HepG2 (cell line): ENCODE data around the gene ZNF74. TPM values are rescaled to one million over a fixed set of nuclear protein-coding genes. Genes with fewer than 3 reads are reported as not detected.
A peak's percentile ranks its signal among the peaks of the same experiment; 100 is the strongest.

Experiments used
- ATAC-seq: fragments of 200-7000 bp; cut with Tn5 transposase; 3 replicates; pipeline ENCODE4 v1.9.1; 2020; ENCODE audit warnings: mild to moderate bottlenecking, moderate library complexity
- BruUV-seq: library from RNA; stranded (reverse); fragments of 400-500 nt; replicated peaks from 2 replicates; lab custom pipeline; 2021; lab: Mats Ljungman, UMichigan
- CTCF ChIA-PET: fragments of 300-600 bp; formaldehyde crosslinking; extraction: SDS; loops from one replicate; lab custom pipeline; 2021; ENCODE audit warnings: low total read pairs, inconsistent platforms, low intra/inter-chr PET ratio; lab: Yijun Ruan, JAX
- POLR2A ChIA-PET: fragments of 350-600 bp; sonication (Branson Sonifier 250); formaldehyde crosslinking; loops from one replicate; lab custom pipeline; 2020; ENCODE audit warnings: antibody characterized with exemption, inconsistent platforms; lab: Yijun Ruan, JAX
- DNase-seq: peaks from one replicate; pipeline ENCODE4 v3.0.0-alpha.2; 2015; ENCODE audit warnings: low spot score
- FAIRE-seq: peaks from 3 replicates; lab custom pipeline; 2011; peaks lifted over from hg19 to GRCh38; lab: Jason Lieb, UNC
- H2AFZ ChIP-seq: one replicate; pipeline ENCODE4 v1.6.1; 2011; ENCODE audit warnings: low read length, inconsistent platforms
- H3K27ac ChIP-seq: fragments of 300-600 bp; 3 replicates; pipeline ENCODE4 v1.8.0; 2011; ENCODE audit warnings: mixed run types, mild to moderate bottlenecking, mixed read lengths, low read length, inconsistent platforms; ENCODE audit not compliant: insufficient read depth; ENCODE audit errors: extremely low read length
- H3K27me3 ChIP-seq, 2 experiments: fragments of 200-600 bp in 1 of 2; 2 replicates in 1 of 2; 3 replicates in 1 of 2; pipeline versions ENCODE4 v1.6.0 to v1.8.0; 2011; ENCODE audit warnings: low read length in 2 of 2, mild to moderate bottlenecking in 2 of 2, moderate library complexity in 2 of 2, inconsistent platforms in 1 of 2; ENCODE audit not compliant: insufficient read depth in 2 of 2, control insufficient read depth in 1 of 2
- H3K36me3 ChIP-seq, 2 experiments: fragments of 200-600 bp in 1 of 2; replicated peaks in 1 of 2; 2 replicates in 1 of 2; 3 replicates in 1 of 2; pipeline versions ENCODE4 v1.5.1 to v1.8.0; 2011; ENCODE audit warnings: low read length in 2 of 2, inconsistent platforms in 1 of 2; ENCODE audit not compliant: insufficient read depth in 2 of 2, control insufficient read depth in 1 of 2
- H3K4me1 ChIP-seq: 2 replicates; pipeline ENCODE4 v1.5.1; 2012; ENCODE audit warnings: low read length, inconsistent platforms; ENCODE audit not compliant: insufficient read depth
- H3K4me2 ChIP-seq: 2 replicates; pipeline ENCODE4 v1.6.0; 2011; ENCODE audit warnings: low read depth, low read length, inconsistent platforms
- H3K4me3 ChIP-seq, 3 experiments: fragments of 200-600 bp in 1 of 3; sonication (generic), shearing (Covaris generic) in 1 of 3; replicated peaks in 1 of 3; 2 replicates each; pipeline ENCODE4 v1.5.1; 2011 to 2016; ENCODE audit warnings: low read length in 3 of 3, inconsistent platforms in 2 of 3, low read depth in 2 of 3, mild to moderate bottlenecking in 2 of 3, control low read depth in 1 of 3, mixed read lengths in 1 of 3; ENCODE audit not compliant: insufficient read depth in 1 of 3
- H3K79me2 ChIP-seq: one replicate; pipeline ENCODE4 v1.6.1; 2011; ENCODE audit warnings: low read length, inconsistent platforms; ENCODE audit not compliant: insufficient read depth
- H3K9ac ChIP-seq: 2 replicates; pipeline ENCODE4 v1.6.0; 2011; ENCODE audit warnings: mild to moderate bottlenecking, low read depth, low read length, inconsistent platforms; ENCODE audit not compliant: insufficient read depth
- H3K9me3 ChIP-seq: 2 replicates; pipeline ENCODE4 v1.5.1; 2012; ENCODE audit warnings: mild to moderate bottlenecking, low read length
- H4K20me1 ChIP-seq: 2 replicates; pipeline ENCODE4 v1.6.0; 2011; ENCODE audit warnings: inconsistent platforms, mild to moderate bottlenecking, low read length, moderate library complexity; ENCODE audit not compliant: insufficient read depth
- ATF5 ChIP-seq: sonication (generic); formaldehyde crosslinking; IDR thresholded peaks from 2 replicates; pipeline ENCODE4 v1.4.0; 2020; ENCODE audit warnings: mild to moderate bottlenecking, low read depth, missing genetic modification reagents
- BHLHE40 ChIP-seq: IDR thresholded peaks from 2 replicates; pipeline ENCODE4 v1.6.1; 2011; ENCODE audit warnings: low read length, improper control_type of control experiment
- CEBPB ChIP-seq: IDR thresholded peaks from 2 replicates; pipeline ENCODE4 v1.6.1; 2011; ENCODE audit warnings: low read depth, low read length, improper control_type of control experiment, borderline replicate concordance
- IKZF1 ChIP-seq: fragments of 450-650 bp; IDR thresholded peaks from 2 replicates; pipeline ENCODE4 v1.7.1; 2016
- JUNB ChIP-seq: sonication (generic); formaldehyde crosslinking; IDR thresholded peaks from 2 replicates; pipeline ENCODE4 v1.8.0; 2022; ENCODE audit warnings: missing genetic modification reagents, mild to moderate bottlenecking, borderline replicate concordance
- PPARG ChIP-seq: conservative IDR thresholded peaks from 2 replicates; pipeline ENCODE4 v1.6.1; 2016; ENCODE audit warnings: missing biosample characterization, missing genetic modification reagents
- PTBP1 ChIP-seq: fragments of 200-400 bp; formaldehyde crosslinking; IDR thresholded peaks from 2 replicates; pipeline ENCODE4 v1.6.1; 2018; ENCODE audit warnings: low read length, low read depth; ENCODE audit not compliant: poor library complexity, severe bottlenecking
- ZBTB38 ChIP-seq: sonication (generic); formaldehyde crosslinking; IDR thresholded peaks from 2 replicates; pipeline ENCODE4 v1.5.1; 2020; ENCODE audit warnings: mild to moderate bottlenecking, missing genetic modification reagents
- ZBTB4 ChIP-seq: sonication (generic); formaldehyde crosslinking; IDR thresholded peaks from 2 replicates; pipeline ENCODE4 v1.4.0; 2020; ENCODE audit warnings: missing genetic modification reagents, mild to moderate bottlenecking, borderline replicate concordance
- ZNF460 ChIP-seq: sonication (generic); formaldehyde crosslinking; IDR thresholded peaks from 2 replicates; pipeline ENCODE4 v1.5.1; 2020; ENCODE audit warnings: missing genetic modification reagents, mild to moderate bottlenecking, borderline replicate concordance
- ZNF687 ChIP-seq: sonication (generic); formaldehyde crosslinking; IDR thresholded peaks from 2 replicates; pipeline ENCODE4 v1.5.1; 2020; ENCODE audit warnings: mild to moderate bottlenecking, missing genetic modification reagents, moderate library complexity
- ZNF768 ChIP-seq: sonication (generic); formaldehyde crosslinking; IDR thresholded peaks from 2 replicates; pipeline ENCODE4 v1.4.0; 2020; ENCODE audit warnings: missing genetic modification reagents
- ZUFSP ChIP-seq: sonication (generic); formaldehyde crosslinking; IDR thresholded peaks from 2 replicates; pipeline ENCODE4 v1.9.0; 2021; ENCODE audit warnings: missing genetic modification reagents, mild to moderate bottlenecking, borderline replicate concordance
- WGBS: methylation state at CpG from one replicate; pipeline ENCODE4 v1.1.6; 2017; ENCODE audit warnings: low lambda C conversion rate; 5-methylcytosine and 5-hydroxymethylcytosine counted together
- in situ Hi-C: cut with HindIII; loops from 2 replicates; pipeline ENCODE4 v1.10.0; 2017; ENCODE audit warnings: low pct_unique_long_range_greater_than_20kb; ENCODE audit not compliant: extremely low pct_ligation_motif_present
- intact Hi-C: fragments of 100-400 bp; cut with micrococcal nuclease; formaldehyde crosslinking; loops from one replicate; pipeline ENCODE4 v1.10.0; 2022; ENCODE audit not compliant: unreplicated experiment
- polyA plus RNA-seq, 8 experiments: library from polyadenylated mRNA; depleted of rRNA in 3 of 8; stranded (reverse) in 7 of 8; unstranded in 1 of 8; fragments of >200 nt; fragmentation: Illumina TruSeq in 4 of 8; extraction: Trizol in 4 of 8; gene quantifications; 2 replicates each; pipeline versions ENCODE4 v1.2.1 to v1.2.3, GENCODE V29; 2011 to 2016; ENCODE audit warnings: low read depth in 4 of 8, missing spikeins in 1 of 8, mixed read lengths in 1 of 8; ENCODE audit not compliant: insufficient read depth in 1 of 8
- total RNA-seq, 5 experiments: library from RNA; depleted of rRNA; stranded (reverse); fragments of >200 nt; fragmentation: Illumina TruSeq; extraction: Trizol; gene quantifications; 2 replicates each; pipeline ENCODE4 v1.2.3, GENCODE V29; 2016; ENCODE audit warnings: low read depth in 1 of 5

ZNF74 gene
- total and polyA plus RNA-seq, 2 of the 13 experiments (the other 11 are each of a cell fraction or from before 2014, with no cell fraction given): 6.3 to 9.1 TPM

GRCh38 chr22:20392983-20393704, 807 bp upstream of the ZNF74 start:
- Histone ChIP-seq H3K36me3 (no peaks in the 10 kb centered on the region; a peak in 1 of 5 replicates), H3K79me2 (no peaks in the 10 kb centered on the region), H3K9ac (peak overlapping the region; percentile 76; the same call in 1 of the 2 replicates), H2AFZ (no peak overlapping the region), H3K27me3 (peaks cover 1 to 16% of the 10 kb centered on the region in 2 experiments; a peak in 2 of 5 replicates), H3K4me2 (peak overlapping the region; percentile 80), H3K9me3 (no peaks in the 10 kb centered on the region), H3K4me1 (peaks cover 30% of the 10 kb centered on the region), H3K4me3 (peak overlapping the region; percentile 59 to 82 (median 82)), H4K20me1 (no peaks in the 10 kb centered on the region), H3K27ac (no peak overlapping the region)
- ATAC-seq (no peak), DNase-seq (no peak), FAIRE-seq (no peak)
- ChIA-PET POLR2A (interaction anchor here (0.6 to 1.5 kb wide), 7 partner anchors 10 to 276 kb away, joined by 3 to 6 read pairs (median 4); partner anchors contain the start of genes DGCR6L and TRMT2A), CTCF (no interaction called here)
- no peak for TF ChIP-seq ZNF460 (CRISPR knock-in tag)
- TF ChIP-seq ZNF687 (CRISPR knock-in tag): no peak
- no peak for TF ChIP-seq ZUFSP (CRISPR knock-in tag)
- TF ChIP-seq ZBTB4: 0 out of 2 replicates have a peak, but pooled peaks have one; percentile 6
- TF ChIP-seq CEBPB: 0 out of 2 replicates have a peak, but pooled peaks have one; percentile 6
- TF ChIP-seq ZBTB38 (CRISPR knock-in tag): peak; percentile 11
- no peak for TF ChIP-seq BHLHE40
- TF ChIP-seq PPARG (CRISPR knock-in tag): no peak
- no peak for TF ChIP-seq IKZF1
- 0 out of 2 replicates have a peak, but pooled peaks have one; percentile 7 for TF ChIP-seq ATF5 (CRISPR knock-in tag)
- TF ChIP-seq ZNF768 (CRISPR knock-in tag): no peak
- TF ChIP-seq PTBP1: peak; percentile 19
- TF ChIP-seq JUNB (CRISPR knock-in tag): no peak
- BruUV-seq: no TSS peak
- WGBS: 95% methylated on average over 9 of the region's 23 CpGs
- in situ Hi-C loops (no loop called here), intact Hi-C loops (no loop called here)
